ENCODE measurements around the gene WASF3.
"Not testable (repeated sequence)": the region's sequence is repeated elsewhere in the genome, so short reads cannot be mapped to it uniquely, and the experiment has no call there.

Gene WASF3

GRCh38 chr13:26590951-26591350 lies 33.5 kb downstream of the WASF3 start:
- no peak for DNase-seq

- DNase-seq = no peak
Observed at GRCh38 chr13:26591672-26592071, 34.2 kb downstream of the WASF3 start.

GRCh38 chr13:26593661-26594060 lies 36.2 kb downstream of the WASF3 start:
- DNase-seq = no peak

- no peak for DNase-seq
Observed at GRCh38 chr13:26594363-26594762, 36.9 kb downstream of the WASF3 start.

- no peak for DNase-seq
Observed at GRCh38 chr13:26596458-26596857, 39.0 kb downstream of the WASF3 start.

- DNase-seq = no peak
Observed at GRCh38 chr13:26599403-26599802, 41.9 kb downstream of the WASF3 start.

GRCh38 chr13:26599860-26600259 lies 42.4 kb downstream of the WASF3 start:
- no peak for DNase-seq

- no peak for DNase-seq
Observed at GRCh38 chr13:26600343-26600742, 42.9 kb downstream of the WASF3 start.

- DNase-seq = no peak
Observed at GRCh38 chr13:26601669-26602068, 44.2 kb downstream of the WASF3 start.

- no peak for DNase-seq
Observed at GRCh38 chr13:26602783-26603182, 45.3 kb downstream of the WASF3 start.

- no peak for DNase-seq
Observed at GRCh38 chr13:26604784-26605545, 47.5 kb downstream of the WASF3 start.

GRCh38 chr13:26605845-26606244 lies 48.4 kb downstream of the WASF3 start:
- no peak for DNase-seq

- no peak for DNase-seq
Observed at GRCh38 chr13:26606631-26607030, 49.1 kb downstream of the WASF3 start.

- DNase-seq = no peak
Observed at GRCh38 chr13:26614721-26615120, 57.2 kb downstream of the WASF3 start.

- DNase-seq = no peak
Observed at GRCh38 chr13:26616126-26616525, 58.6 kb downstream of the WASF3 start.

GRCh38 chr13:26618726-26619125 lies 61.2 kb downstream of the WASF3 start:
- no peak for DNase-seq

- no peak for DNase-seq
Observed at GRCh38 chr13:26619358-26619757, 61.9 kb downstream of the WASF3 start.

- no peak for DNase-seq
Observed at GRCh38 chr13:26621731-26622401, 64.4 kb downstream of the WASF3 start.

- DNase-seq = no peak
Observed at GRCh38 chr13:26623125-26623524, 65.6 kb downstream of the WASF3 start.

- no peak for DNase-seq
Observed at GRCh38 chr13:26624572-26624971, 67.1 kb downstream of the WASF3 start.

GRCh38 chr13:26626271-26626670 lies 68.8 kb downstream of the WASF3 start:
- DNase-seq = no peak

- no peak for DNase-seq
Observed at GRCh38 chr13:26628706-26629105, 71.2 kb downstream of the WASF3 start.

- DNase-seq = no peak
Observed at GRCh38 chr13:26629260-26629825, 71.9 kb downstream of the WASF3 start.

GRCh38 chr13:26635634-26636033 lies 78.2 kb downstream of the WASF3 start:
- DNase-seq = not testable (repeated sequence)

Measured in NCI-H1092 treated with DMSO at 0.1 percent for 48 hours (cell line).